CD4-positive, alpha-beta T cell treated with Interleukin-15 for 1 hour (primary cell): ENCODE results near the gene PTPRN2.

Experiments used
- DNase-seq: peaks from one replicate; pipeline ENCODE4 v3.0.0-alpha.2; 2020

Gene PTPRN2

GRCh38 chr7:158329014-158329610 is 258.5 kb downstream of the PTPRN2 start:
- peak; percentile 15 for DNase-seq

GRCh38 chr7:158328376-158329013 is 259.1 kb downstream of the PTPRN2 start:
- DNase-seq: peak; percentile 13

GRCh38 chr7:158327571-158328180 is 259.9 kb downstream of the PTPRN2 start:
- peak; percentile 9 for DNase-seq

- peak; percentile 1 for DNase-seq
Measured at GRCh38 chr7:158327012-158327411, 260.6 kb downstream of the PTPRN2 start.

GRCh38 chr7:158325530-158326381 is 261.9 kb downstream of the PTPRN2 start:
- DNase-seq: peak; percentile 16

- DNase-seq: peak; percentile 8
Measured at GRCh38 chr7:158324397-158325360, 262.9 kb downstream of the PTPRN2 start.

GRCh38 chr7:158323741-158324396 is 263.8 kb downstream of the PTPRN2 start:
- DNase-seq: no peak

GRCh38 chr7:158322616-158323530 is 264.8 kb downstream of the PTPRN2 start:
- DNase-seq: peak; percentile 6

GRCh38 chr7:158321936-158322615 is 265.5 kb downstream of the PTPRN2 start:
- no peak for DNase-seq

GRCh38 chr7:158321056-158321700 is 266.4 kb downstream of the PTPRN2 start:
- no peak for DNase-seq

GRCh38 chr7:158320328-158320727 is 267.3 kb downstream of the PTPRN2 start:
- no peak for DNase-seq

- no peak for DNase-seq
Measured at GRCh38 chr7:158318511-158318913, 269.1 kb downstream of the PTPRN2 start.

- no peak for DNase-seq
Measured at GRCh38 chr7:158317238-158318205, 270.1 kb downstream of the PTPRN2 start.

GRCh38 chr7:158316466-158317031 is 271.1 kb downstream of the PTPRN2 start:
- no peak for DNase-seq

GRCh38 chr7:158315881-158316280 is 271.7 kb downstream of the PTPRN2 start:
- no peak for DNase-seq

- no peak for DNase-seq
Measured at GRCh38 chr7:158315326-158315725, 272.3 kb downstream of the PTPRN2 start.

- DNase-seq: no peak
Measured at GRCh38 chr7:158314394-158314793, 273.2 kb downstream of the PTPRN2 start.

GRCh38 chr7:158313931-158314330 is 273.7 kb downstream of the PTPRN2 start:
- no peak for DNase-seq
